Panc1 (cell line): ENCODE data around the gene RPF1.

ENCODE experiments used
- POLR2AphosphoS5 ChIP-seq: IDR thresholded peaks from 2 replicates; pipeline ENCODE4 v1.6.1; 2012; ENCODE audit warnings: mild to moderate bottlenecking, low read depth, low read length, moderate library complexity
- REST ChIP-seq, 2 experiments: IDR thresholded peaks; 2 replicates each; pipeline ENCODE4 v1.6.1; 2011 to 2012; ENCODE audit warnings: low read depth in 2 of 2, control low read depth in 1 of 2, low read length in 1 of 2, mild to moderate bottlenecking in 1 of 2, moderate library complexity in 1 of 2; ENCODE audit not compliant: insufficient read depth in 1 of 2

GRCh38 chr1:84434081-84434769, 44.8 kb upstream of the RPF1 start:
- TF ChIP-seq POLR2AphosphoS5 (no peak), REST (IDR thresholded peaks at IDR 0.05; ENCODE audit: insufficient read depth in 1 of 2, low read depth in 2 of 2, low read length in 1 of 2) (no peak)
